Neural cell (in vitro differentiated cells): ENCODE data around the gene KRTAP12-2. TPM values are rescaled to one million over a fixed set of nuclear protein-coding genes. Genes with fewer than 3 reads are reported as not detected.

Experiments used
- H2AFZ ChIP-seq: fragments of 200-600, 300-800 bp; sonication (generic), shearing (Covaris generic); 2 replicates; pipeline ENCODE4 v1.6.0; 2014; ENCODE audit warnings: low read depth, mild to moderate bottlenecking, antibody characterized with exemption, low read length, moderate library complexity
- H3F3A ChIP-seq: fragments of 200-600 bp; shearing (Covaris generic); 2 replicates; pipeline ENCODE4 v1.6.1; 2016; ENCODE audit warnings: mild to moderate bottlenecking, moderate library complexity, mixed read lengths, antibody characterized with exemption, low read length; ENCODE audit not compliant: insufficient read depth, poor library complexity, severe bottlenecking
- H3K27ac ChIP-seq: fragments of 200-600, 300-800 bp; sonication (generic), shearing (Covaris generic); 2 replicates; pipeline ENCODE4 v1.5.1; 2014; ENCODE audit warnings: mild to moderate bottlenecking, low read length, moderate library complexity
- H3K27me3 ChIP-seq: fragments of 300-800, 200-600 bp; sonication (generic), shearing (Covaris generic); 2 replicates; pipeline ENCODE4 v1.6.0; 2014; ENCODE audit warnings: mild to moderate bottlenecking, low read depth, low read length, moderate library complexity; ENCODE audit not compliant: insufficient read depth
- H3K36me3 ChIP-seq: fragments of 300-800, 200-600 bp; sonication (generic), shearing (Covaris generic); 2 replicates; pipeline ENCODE4 v1.5.1; 2014; ENCODE audit warnings: mild to moderate bottlenecking, antibody characterized with exemption, low read length, moderate library complexity; ENCODE audit not compliant: insufficient read depth
- H3K4me2 ChIP-seq: fragments of 300-800, 200-600 bp; sonication (generic), shearing (Covaris generic); 2 replicates; pipeline ENCODE4 v1.6.0; 2014; ENCODE audit warnings: mild to moderate bottlenecking, low read length
- H3K4me3 ChIP-seq: fragments of 300-800, 200-600 bp; sonication (generic), shearing (Covaris generic); 2 replicates; pipeline ENCODE4 v1.5.1; 2014; ENCODE audit warnings: mild to moderate bottlenecking, low read length, moderate library complexity
- H3K79me2 ChIP-seq: fragments of 200-600 bp; shearing (Covaris generic); replicated peaks from 2 replicates; pipeline ENCODE4 v1.6.0; 2014; ENCODE audit warnings: mild to moderate bottlenecking, low read length, moderate library complexity; ENCODE audit not compliant: insufficient read depth
- H3K9ac ChIP-seq: fragments of 300-800, 200-600 bp; sonication (generic), shearing (Covaris generic); 2 replicates; pipeline ENCODE4 v1.6.1; 2016; ENCODE audit warnings: mild to moderate bottlenecking, low read length, mixed read lengths
- H3K9me2 ChIP-seq: fragments of 200-600 bp; shearing (Covaris generic); 2 replicates; pipeline ENCODE4 v1.6.1; 2016; ENCODE audit warnings: mild to moderate bottlenecking, low read length, mixed read lengths; ENCODE audit not compliant: insufficient read depth
- H3K9me3 ChIP-seq: fragments of 200-600, 300-800 bp; sonication (generic), shearing (Covaris generic); 2 replicates; pipeline ENCODE4 v1.6.1; 2016; ENCODE audit warnings: mild to moderate bottlenecking, mixed run types, low read length, moderate library complexity, mixed read lengths
- H4K20me1 ChIP-seq: fragments of 200-600 bp; shearing (Covaris generic); 2 replicates; pipeline ENCODE4 v1.6.1; 2016; ENCODE audit warnings: mild to moderate bottlenecking, mixed run types; ENCODE audit not compliant: insufficient read depth
- EP300 ChIP-seq: fragments of 450-650 bp; conservative IDR thresholded peaks from 2 replicates; pipeline ENCODE4 v1.6.1; 2014; ENCODE audit warnings: antibody characterized with exemption, mild to moderate bottlenecking, moderate library complexity; ENCODE audit not compliant: poor library complexity, severe bottlenecking
- EZH2 ChIP-seq: fragments of 200-600, 300-800 bp; shearing (Covaris generic), sonication (generic); IDR thresholded peaks from 2 replicates; pipeline ENCODE4 v1.6.1; 2014; ENCODE audit warnings: antibody characterized with exemption, low read length, borderline replicate concordance, mild to moderate bottlenecking; ENCODE audit not compliant: insufficient read depth, poor library complexity, severe bottlenecking
- MXI1 ChIP-seq: fragments of 450-650 bp; conservative IDR thresholded peaks from 2 replicates; pipeline ENCODE4 v1.6.1; 2014; ENCODE audit warnings: antibody characterized with exemption, mild to moderate bottlenecking; ENCODE audit not compliant: poor library complexity, severe bottlenecking
- POLR2AphosphoS5 ChIP-seq: IDR thresholded peaks from 2 replicates; pipeline ENCODE4 v1.6.1; 2012
- RAD21 ChIP-seq: fragments of 450-650 bp; conservative IDR thresholded peaks from 2 replicates; pipeline ENCODE4 v1.6.1; 2014; ENCODE audit warnings: antibody characterized with exemption, mild to moderate bottlenecking, moderate library complexity
- SMC3 ChIP-seq: fragments of 450-650 bp; conservative IDR thresholded peaks from 2 replicates; pipeline ENCODE4 v1.6.1; 2014; ENCODE audit warnings: antibody characterized with exemption, mild to moderate bottlenecking, moderate library complexity; ENCODE audit not compliant: poor library complexity
- TAF1 ChIP-seq: IDR thresholded peaks from 2 replicates; pipeline ENCODE4 v1.6.1; 2012; ENCODE audit warnings: low read depth
- polyA plus RNA-seq: library from polyadenylated mRNA; depleted of rRNA; stranded (reverse); fragments of >200 nt; gene quantifications from 2 replicates; pipeline ENCODE4 v1.2.3, GENCODE V29; 2014
- TF ChIP-seq, protein P1 (sequence below): IDR thresholded peaks from 2 replicates; pipeline ENCODE4 v1.6.1; 2012; ENCODE audit warnings: borderline replicate concordance
- TF ChIP-seq, protein P2 (sequence below): fragments of 450-650 bp; IDR thresholded peaks from 2 replicates; pipeline ENCODE4 v1.5.1; 2014; ENCODE audit warnings: antibody characterized with exemption, mild to moderate bottlenecking, moderate library complexity; ENCODE audit not compliant: poor library complexity, severe bottlenecking

KRTAP12-2 gene
- polyA plus RNA-seq, 1 donor from 2014 or later = not detected

DNA sequence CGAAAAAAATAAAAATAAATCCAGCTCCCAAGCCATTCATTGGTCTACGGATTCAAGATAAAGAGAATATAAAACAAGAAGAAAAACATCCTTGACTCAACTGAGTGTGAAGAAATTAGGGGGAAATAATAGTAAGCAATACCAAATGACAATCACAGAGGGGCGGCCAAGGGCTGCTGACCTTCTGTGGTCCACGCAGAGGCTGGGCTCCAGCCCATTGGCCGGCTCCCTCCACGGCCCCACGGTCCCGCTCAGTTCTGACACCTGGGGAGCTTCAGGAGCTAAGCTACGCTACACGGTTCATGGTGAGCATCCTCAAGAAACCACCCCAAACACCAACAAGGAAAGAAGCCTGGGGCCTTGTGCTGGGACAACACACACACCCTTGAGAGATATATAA, 29.8 kb upstream of the KRTAP12-2 start:
- H3K9me3 ChIP-seq = peaks cover 10% of the 10 kb centered on the region
- no peaks in the 10 kb centered on the region for H3F3A ChIP-seq
- H3K4me2 ChIP-seq = no peak overlapping the region
- no peaks in the 10 kb centered on the region for H3K9me2 ChIP-seq
- no peak overlapping the region for H3K9ac ChIP-seq
- no peaks in the 10 kb centered on the region for H3K36me3 ChIP-seq
- no peak overlapping the region for H3K27ac ChIP-seq
- H3K27me3 ChIP-seq = no peaks in the 10 kb centered on the region
- no peak overlapping the region for H3K4me3 ChIP-seq
- H2AFZ ChIP-seq = no peak overlapping the region
- no peak for TF ChIP-seq MXI1
- no peak for TF ChIP-seq TAF1
- no peak for TF ChIP-seq SMC3
- no peak for TF ChIP-seq RAD21
- TF ChIP-seq, protein P1, sequence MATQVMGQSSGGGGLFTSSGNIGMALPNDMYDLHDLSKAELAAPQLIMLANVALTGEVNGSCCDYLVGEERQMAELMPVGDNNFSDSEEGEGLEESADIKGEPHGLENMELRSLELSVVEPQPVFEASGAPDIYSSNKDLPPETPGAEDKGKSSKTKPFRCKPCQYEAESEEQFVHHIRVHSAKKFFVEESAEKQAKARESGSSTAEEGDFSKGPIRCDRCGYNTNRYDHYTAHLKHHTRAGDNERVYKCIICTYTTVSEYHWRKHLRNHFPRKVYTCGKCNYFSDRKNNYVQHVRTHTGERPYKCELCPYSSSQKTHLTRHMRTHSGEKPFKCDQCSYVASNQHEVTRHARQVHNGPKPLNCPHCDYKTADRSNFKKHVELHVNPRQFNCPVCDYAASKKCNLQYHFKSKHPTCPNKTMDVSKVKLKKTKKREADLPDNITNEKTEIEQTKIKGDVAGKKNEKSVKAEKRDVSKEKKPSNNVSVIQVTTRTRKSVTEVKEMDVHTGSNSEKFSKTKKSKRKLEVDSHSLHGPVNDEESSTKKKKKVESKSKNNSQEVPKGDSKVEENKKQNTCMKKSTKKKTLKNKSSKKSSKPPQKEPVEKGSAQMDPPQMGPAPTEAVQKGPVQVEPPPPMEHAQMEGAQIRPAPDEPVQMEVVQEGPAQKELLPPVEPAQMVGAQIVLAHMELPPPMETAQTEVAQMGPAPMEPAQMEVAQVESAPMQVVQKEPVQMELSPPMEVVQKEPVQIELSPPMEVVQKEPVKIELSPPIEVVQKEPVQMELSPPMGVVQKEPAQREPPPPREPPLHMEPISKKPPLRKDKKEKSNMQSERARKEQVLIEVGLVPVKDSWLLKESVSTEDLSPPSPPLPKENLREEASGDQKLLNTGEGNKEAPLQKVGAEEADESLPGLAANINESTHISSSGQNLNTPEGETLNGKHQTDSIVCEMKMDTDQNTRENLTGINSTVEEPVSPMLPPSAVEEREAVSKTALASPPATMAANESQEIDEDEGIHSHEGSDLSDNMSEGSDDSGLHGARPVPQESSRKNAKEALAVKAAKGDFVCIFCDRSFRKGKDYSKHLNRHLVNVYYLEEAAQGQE = no peak
- TF ChIP-seq EP300 = no peak
- TF ChIP-seq, protein P2, sequence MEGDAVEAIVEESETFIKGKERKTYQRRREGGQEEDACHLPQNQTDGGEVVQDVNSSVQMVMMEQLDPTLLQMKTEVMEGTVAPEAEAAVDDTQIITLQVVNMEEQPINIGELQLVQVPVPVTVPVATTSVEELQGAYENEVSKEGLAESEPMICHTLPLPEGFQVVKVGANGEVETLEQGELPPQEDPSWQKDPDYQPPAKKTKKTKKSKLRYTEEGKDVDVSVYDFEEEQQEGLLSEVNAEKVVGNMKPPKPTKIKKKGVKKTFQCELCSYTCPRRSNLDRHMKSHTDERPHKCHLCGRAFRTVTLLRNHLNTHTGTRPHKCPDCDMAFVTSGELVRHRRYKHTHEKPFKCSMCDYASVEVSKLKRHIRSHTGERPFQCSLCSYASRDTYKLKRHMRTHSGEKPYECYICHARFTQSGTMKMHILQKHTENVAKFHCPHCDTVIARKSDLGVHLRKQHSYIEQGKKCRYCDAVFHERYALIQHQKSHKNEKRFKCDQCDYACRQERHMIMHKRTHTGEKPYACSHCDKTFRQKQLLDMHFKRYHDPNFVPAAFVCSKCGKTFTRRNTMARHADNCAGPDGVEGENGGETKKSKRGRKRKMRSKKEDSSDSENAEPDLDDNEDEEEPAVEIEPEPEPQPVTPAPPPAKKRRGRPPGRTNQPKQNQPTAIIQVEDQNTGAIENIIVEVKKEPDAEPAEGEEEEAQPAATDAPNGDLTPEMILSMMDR = no peak
- TF ChIP-seq EZH2 = no peak
- no peak for TF ChIP-seq POLR2AphosphoS5
- H3K79me2 ChIP-seq = no peaks in the 10 kb centered on the region
- H4K20me1 ChIP-seq = no peaks in the 10 kb centered on the region

DNA sequence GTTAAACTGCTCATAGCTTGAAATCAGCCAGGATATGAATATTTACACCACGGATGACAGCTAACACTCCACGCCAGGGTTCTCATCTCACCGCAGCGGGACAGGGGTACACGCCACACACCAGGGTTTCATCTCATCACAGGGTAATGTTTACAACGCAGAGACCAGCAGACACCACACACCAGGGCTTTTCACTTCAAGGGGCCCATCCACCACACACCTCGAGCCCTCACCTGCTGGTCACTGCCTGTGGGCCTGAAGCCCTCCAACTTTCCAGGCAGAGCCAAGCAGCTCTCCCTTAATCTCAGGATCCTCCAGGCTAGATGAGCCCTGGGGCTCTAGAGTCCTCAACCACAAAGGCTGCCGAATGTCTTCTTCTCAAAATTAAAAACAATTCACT, 28.9 kb upstream of the KRTAP12-2 start:
- TF ChIP-seq MXI1 (no peak), TAF1 (no peak), EZH2 (no peak), SMC3 (no peak), POLR2AphosphoS5 (no peak), EP300 (no peak), RAD21 (no peak)
- TF ChIP-seq, protein P1 = no peak
- TF ChIP-seq, protein P2 = no peak
- H3K27ac ChIP-seq = no peak overlapping the region
- H3K4me3 ChIP-seq = no peak overlapping the region
- peaks cover 10% of the 10 kb centered on the region for H3K9me3 ChIP-seq
- H2AFZ ChIP-seq = no peak overlapping the region
- no peaks in the 10 kb centered on the region for H3F3A ChIP-seq
- H4K20me1 ChIP-seq = no peaks in the 10 kb centered on the region
- H3K9ac ChIP-seq = no peak overlapping the region
- no peaks in the 10 kb centered on the region for H3K9me2 ChIP-seq
- H3K27me3 ChIP-seq = no peaks in the 10 kb centered on the region
- no peaks in the 10 kb centered on the region for H3K79me2 ChIP-seq
- H3K4me2 ChIP-seq = no peak overlapping the region
- no peaks in the 10 kb centered on the region for H3K36me3 ChIP-seq
